BLaER1 (cell line): Measurements from ENCODE around the gene TNFRSF19.

Source experiments
- H3K27ac ChIP-seq: shearing (Covaris generic); formaldehyde crosslinking; 2 replicates; pipeline ENCODE4 v1.8.1; 2022
- H3K27me3 ChIP-seq: shearing (Covaris generic); formaldehyde crosslinking; 2 replicates; pipeline ENCODE4 v1.8.1; 2022
- H3K36me3 ChIP-seq: shearing (Covaris generic); formaldehyde crosslinking; 2 replicates; pipeline ENCODE4 v1.8.1; 2022
- H3K4me1 ChIP-seq: shearing (Covaris generic); formaldehyde crosslinking; 2 replicates; pipeline ENCODE4 v1.8.1; 2022
- H3K4me2 ChIP-seq: shearing (Covaris generic); formaldehyde crosslinking; 2 replicates; pipeline ENCODE4 v1.8.1; 2022
- H3K4me3 ChIP-seq: shearing (Covaris generic); formaldehyde crosslinking; 2 replicates; pipeline ENCODE4 v1.8.1; 2022
- H3K9ac ChIP-seq: shearing (Covaris generic); formaldehyde crosslinking; 2 replicates; pipeline ENCODE4 v1.8.1; 2022
- H3K9me3 ChIP-seq: shearing (Covaris generic); formaldehyde crosslinking; 2 replicates; pipeline ENCODE4 v1.8.1; 2022
- H4K20me1 ChIP-seq: shearing (Covaris generic); formaldehyde crosslinking; 2 replicates; pipeline ENCODE4 v1.8.1; 2022
- Cebpa-rat ChIP-seq: shearing (Covaris generic); IDR thresholded peaks from 2 replicates; pipeline ENCODE4 v1.8.1; 2022

TNFRSF19 gene

DNA sequence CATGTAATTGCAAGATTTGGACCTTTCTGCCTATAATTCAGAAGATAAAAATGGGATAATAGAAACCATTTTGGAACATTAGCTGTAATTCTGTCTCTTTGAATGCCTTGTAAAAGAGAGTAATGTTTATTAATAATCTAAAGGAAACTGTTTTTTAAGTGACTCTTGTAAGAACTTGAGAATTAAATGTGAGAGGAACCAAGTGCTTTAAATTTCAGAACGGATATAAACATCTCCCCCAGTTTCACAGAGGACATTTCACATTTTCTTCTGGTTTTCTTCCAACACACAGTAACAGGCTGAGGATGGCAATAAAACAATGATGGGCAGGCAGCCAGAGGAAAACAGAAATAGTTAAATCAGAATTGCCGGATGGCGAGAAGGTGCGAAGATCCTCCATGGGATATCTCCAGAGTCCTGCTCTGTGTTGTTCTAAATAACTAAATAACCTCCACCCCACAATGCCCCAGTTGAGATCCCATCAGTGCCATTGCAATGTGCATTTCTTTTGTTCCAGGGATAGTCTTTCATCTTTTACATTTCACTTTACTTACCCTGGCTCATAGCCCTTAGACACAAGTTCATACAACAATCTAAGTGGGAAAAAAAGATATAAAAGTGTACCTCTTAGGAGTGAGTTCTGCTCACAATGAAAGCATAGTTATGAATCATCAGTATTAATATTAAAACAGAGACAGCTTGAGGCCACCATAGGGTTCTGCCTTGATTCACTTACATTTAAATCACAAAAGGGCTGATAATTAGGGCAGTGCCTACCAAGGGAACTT is 73.3 kb downstream of the TNFRSF19 start:
- Histone ChIP-seq H3K27me3 (no peaks in the 10 kb centered on the region), H3K27ac (no peak overlapping the region), H3K4me2 (no peak overlapping the region), H3K9me3 (no peaks in the 10 kb centered on the region), H3K4me3 (no peak overlapping the region), H3K9ac (no peak overlapping the region), H3K36me3 (no peaks in the 10 kb centered on the region), H4K20me1 (no peaks in the 10 kb centered on the region), H3K4me1 (peaks cover 4% of the 10 kb centered on the region)
- TF ChIP-seq Cebpa-rat: no peak

DNA sequence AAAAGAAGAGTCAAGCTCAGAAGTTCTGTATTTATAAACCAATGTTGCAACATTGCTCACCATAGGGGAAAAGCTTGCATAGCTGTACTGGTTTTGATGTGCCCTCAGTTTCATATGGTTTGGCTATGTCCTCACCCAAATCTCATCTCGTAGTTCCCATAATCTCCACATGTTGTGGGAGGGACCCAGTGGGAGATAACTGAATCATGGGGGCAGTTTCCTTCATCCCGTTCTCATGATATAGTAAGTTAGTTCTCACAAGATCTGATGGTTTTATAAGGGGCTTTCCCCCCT is 73.9 kb downstream of the TNFRSF19 start:
- Histone ChIP-seq H3K27ac (no peak overlapping the region), H3K9ac (no peak overlapping the region), H3K36me3 (no peaks in the 10 kb centered on the region), H3K4me1 (no peaks in the 10 kb centered on the region), H4K20me1 (no peaks in the 10 kb centered on the region), H3K9me3 (no peaks in the 10 kb centered on the region), H3K4me2 (no peak overlapping the region), H3K27me3 (no peaks in the 10 kb centered on the region), H3K4me3 (no peak overlapping the region)
- TF ChIP-seq Cebpa-rat: no peak

DNA sequence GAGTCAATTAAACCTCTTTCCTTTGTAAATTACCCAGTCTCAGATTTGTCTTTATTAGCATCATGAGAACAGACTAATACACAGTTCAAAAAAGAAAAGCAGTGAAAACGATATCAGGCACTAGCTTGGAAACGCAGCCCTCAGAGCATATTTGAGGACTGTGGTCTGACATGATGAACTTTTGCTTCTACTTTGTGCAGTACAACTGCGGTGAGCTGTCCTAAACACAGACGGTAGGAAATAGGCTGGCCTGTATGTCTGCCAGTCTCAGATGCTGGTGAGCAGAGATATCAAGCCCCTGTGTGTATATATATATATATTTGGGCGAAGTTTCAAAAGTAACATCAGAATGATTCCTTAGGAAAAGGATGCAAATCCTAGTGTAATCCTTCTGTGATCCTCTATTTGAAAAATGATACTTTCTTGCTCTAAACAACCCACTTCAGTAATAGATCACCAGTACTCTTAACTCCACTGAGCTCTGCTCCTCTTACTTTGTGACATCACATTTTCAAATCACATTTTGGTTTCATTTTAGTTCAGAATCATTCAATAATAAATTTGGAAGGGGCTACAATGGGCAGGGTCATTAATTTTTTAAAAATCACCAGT is 74.4 kb downstream of the TNFRSF19 start:
- Histone ChIP-seq H3K4me3 (no peak overlapping the region), H3K36me3 (no peaks in the 10 kb centered on the region), H3K4me1 (no peaks in the 10 kb centered on the region), H3K4me2 (no peak overlapping the region), H3K9me3 (no peaks in the 10 kb centered on the region), H3K27me3 (no peaks in the 10 kb centered on the region), H3K9ac (no peak overlapping the region), H4K20me1 (no peaks in the 10 kb centered on the region), H3K27ac (no peak overlapping the region)
- no peak for TF ChIP-seq Cebpa-rat

DNA sequence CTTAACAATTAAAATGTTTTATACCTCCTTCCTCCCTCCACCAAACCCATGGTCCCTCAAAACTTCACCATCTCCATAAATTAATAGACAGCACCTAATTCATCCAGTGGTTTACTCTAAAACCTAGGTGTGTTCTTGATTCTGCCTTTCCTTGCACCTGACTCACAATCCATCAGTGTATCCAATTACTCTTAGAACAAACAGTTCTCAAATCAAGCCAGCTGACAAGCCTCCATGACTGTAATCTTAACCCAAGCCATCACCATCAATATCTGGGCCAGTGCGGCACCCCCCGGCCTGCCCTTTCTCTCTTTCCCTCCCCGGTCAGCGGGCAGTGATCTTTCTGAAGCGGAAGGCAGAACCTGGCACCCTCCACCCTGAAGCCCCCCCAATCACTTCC is 75.6 kb downstream of the TNFRSF19 start:
- Histone ChIP-seq H3K4me1 (no peaks in the 10 kb centered on the region), H3K9ac (no peak overlapping the region), H3K27me3 (no peaks in the 10 kb centered on the region), H3K4me3 (no peak overlapping the region), H3K4me2 (no peak overlapping the region), H3K9me3 (no peaks in the 10 kb centered on the region), H4K20me1 (no peaks in the 10 kb centered on the region), H3K36me3 (no peaks in the 10 kb centered on the region), H3K27ac (no peak overlapping the region)
- TF ChIP-seq Cebpa-rat: no peak

DNA sequence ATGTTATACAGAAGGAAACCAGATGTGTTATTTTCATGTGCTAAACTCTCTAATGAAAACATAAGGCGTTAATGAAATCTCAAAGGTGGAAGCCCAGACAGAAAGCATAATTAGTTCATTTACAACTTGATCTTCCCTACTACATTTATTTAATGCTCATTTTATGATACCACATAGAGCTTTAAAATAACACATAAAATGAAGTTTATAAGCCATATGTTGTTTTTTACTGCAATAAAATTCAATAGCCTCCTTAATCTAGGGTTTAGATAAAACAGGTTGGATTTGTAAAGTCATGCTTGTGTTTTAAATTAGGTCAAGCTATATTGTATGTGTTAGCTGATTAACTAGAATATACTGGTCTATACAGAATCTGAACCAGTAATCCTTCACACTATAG is 81.2 kb downstream of the TNFRSF19 start:
- no peak for TF ChIP-seq Cebpa-rat
- Histone ChIP-seq H3K27me3 (no peaks in the 10 kb centered on the region), H3K36me3 (no peaks in the 10 kb centered on the region), H4K20me1 (no peaks in the 10 kb centered on the region), H3K27ac (no peak overlapping the region), H3K9ac (no peak overlapping the region), H3K4me3 (no peak overlapping the region), H3K4me2 (no peak overlapping the region), H3K9me3 (no peaks in the 10 kb centered on the region), H3K4me1 (no peaks in the 10 kb centered on the region)

DNA sequence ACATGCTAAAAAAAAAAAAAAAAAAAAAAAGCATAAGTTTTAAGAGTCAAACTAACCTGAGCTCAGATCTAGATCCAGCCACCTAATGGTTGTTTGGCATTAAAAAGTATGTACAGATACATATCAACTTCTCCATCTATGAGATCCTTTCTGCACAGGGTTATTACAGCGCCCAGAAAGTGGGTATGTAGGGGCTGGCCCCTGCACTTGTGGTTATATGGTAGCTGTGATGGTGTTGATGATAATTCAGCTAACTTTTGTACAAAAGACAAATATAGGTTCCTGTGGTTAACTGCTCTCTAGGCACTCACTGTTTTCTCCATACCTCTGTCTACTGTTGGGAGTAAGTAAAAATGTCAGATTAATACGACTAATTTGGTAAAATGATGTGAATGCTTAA is 81.7 kb downstream of the TNFRSF19 start:
- no peak for TF ChIP-seq Cebpa-rat

DNA sequence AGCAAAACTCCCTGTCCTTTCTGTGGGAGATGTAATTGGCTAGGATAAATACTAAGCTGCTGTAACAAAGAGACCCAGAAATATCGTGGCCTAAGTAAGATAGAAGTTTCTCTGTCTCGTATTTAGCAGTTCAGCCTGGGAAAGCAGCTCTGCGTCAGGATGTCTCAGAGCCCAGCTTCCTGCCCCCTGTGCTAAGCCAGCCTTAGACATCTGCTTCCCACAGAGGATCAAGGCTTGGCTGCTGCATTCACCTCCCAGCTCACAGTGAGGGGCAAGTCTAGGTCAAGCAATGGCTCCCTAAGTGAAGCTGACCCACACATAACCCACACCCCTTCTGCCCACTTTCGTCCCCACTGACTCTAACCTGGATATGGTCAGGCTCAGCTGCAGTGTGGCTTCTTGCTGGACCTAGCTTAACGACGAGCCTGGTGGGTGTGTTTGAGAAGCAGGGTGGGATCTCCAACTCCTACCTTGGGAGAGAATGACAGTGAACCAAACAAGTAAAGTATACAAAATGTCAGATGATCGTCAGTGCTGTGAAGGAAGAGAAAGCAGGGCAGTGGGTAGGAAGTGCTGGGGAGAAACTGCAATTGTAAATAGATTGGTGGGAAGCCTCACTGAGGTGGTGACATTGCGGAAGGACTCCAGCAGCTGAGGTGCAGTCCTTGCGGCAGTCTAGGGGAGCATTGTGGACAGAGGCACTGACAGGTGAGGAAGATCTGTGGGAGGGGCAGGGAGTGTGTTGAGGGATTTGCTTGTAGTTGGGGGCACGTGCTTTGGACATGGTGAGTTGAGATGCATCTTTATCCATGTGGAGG is 82.9 kb downstream of the TNFRSF19 start:
- Histone ChIP-seq H3K9me3 (no peaks in the 10 kb centered on the region), H4K20me1 (no peaks in the 10 kb centered on the region), H3K4me1 (no peaks in the 10 kb centered on the region), H3K27me3 (no peaks in the 10 kb centered on the region), H3K9ac (no peak overlapping the region), H3K4me2 (no peak overlapping the region), H3K27ac (no peak overlapping the region), H3K36me3 (no peaks in the 10 kb centered on the region), H3K4me3 (no peak overlapping the region)
- no peak for TF ChIP-seq Cebpa-rat

More for the DNA sequence above, 81.7 kb downstream of the TNFRSF19 start:
- Histone ChIP-seq H3K27ac (no peak overlapping the region), H3K9me3 (no peaks in the 10 kb centered on the region), H3K36me3 (no peaks in the 10 kb centered on the region), H3K4me1 (no peaks in the 10 kb centered on the region), H3K9ac (no peak overlapping the region), H4K20me1 (no peaks in the 10 kb centered on the region), H3K27me3 (no peaks in the 10 kb centered on the region), H3K4me3 (no peak overlapping the region), H3K4me2 (no peak overlapping the region)

DNA sequence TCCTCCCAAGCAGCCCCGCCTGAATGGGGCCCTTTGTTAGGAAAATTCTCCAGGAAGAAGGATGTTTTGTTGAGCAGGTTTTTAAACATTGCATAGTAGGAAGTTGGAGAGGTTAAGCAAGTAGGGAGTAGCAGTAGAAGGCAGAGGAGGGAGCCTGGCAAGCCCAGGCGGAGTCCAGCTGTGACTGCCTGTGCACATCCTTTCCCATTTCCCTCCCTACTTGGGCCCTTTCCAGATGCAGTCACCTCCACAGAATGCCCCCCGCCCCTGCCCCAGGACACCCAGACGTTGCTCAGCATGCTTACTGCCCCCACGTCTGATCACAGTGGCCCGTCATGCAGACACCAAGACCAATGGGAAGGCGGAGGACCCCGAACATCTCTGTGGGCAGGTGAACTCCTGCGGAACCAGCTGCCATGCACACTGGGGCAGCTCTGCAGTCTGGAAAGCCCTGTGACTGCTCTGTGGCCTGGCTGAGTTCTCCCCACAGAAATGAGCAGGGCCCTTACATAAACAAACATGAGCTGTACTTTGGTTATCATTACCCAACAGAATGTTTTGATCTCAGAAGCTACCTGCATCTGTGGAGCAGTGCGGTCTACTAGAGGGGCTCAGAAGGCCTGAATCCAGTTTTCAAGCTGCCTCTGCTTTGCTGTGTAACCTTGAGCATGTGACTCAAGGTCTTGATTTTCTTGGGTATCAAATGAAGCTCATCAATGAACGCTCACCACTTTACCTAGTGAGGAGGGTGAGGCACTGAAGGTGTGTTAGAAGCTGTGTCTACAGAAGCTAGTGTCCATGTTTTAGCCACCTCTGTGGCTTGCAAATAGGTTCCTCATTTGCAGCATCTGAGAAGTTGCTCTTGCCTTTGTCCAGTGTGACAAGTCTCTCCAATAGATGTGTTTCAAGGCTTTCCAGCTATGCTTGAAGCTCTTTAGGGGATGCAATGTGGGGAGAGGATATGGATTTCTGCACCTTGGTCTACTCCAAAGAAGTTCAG is 84.2 kb downstream of the TNFRSF19 start:
- Histone ChIP-seq H3K4me2 (no peak overlapping the region), H3K9ac (no peak overlapping the region), H3K9me3 (no peaks in the 10 kb centered on the region), H3K4me3 (no peak overlapping the region), H4K20me1 (no peaks in the 10 kb centered on the region), H3K4me1 (no peaks in the 10 kb centered on the region), H3K27me3 (no peaks in the 10 kb centered on the region), H3K27ac (no peak overlapping the region), H3K36me3 (no peaks in the 10 kb centered on the region)
- no peak for TF ChIP-seq Cebpa-rat

DNA sequence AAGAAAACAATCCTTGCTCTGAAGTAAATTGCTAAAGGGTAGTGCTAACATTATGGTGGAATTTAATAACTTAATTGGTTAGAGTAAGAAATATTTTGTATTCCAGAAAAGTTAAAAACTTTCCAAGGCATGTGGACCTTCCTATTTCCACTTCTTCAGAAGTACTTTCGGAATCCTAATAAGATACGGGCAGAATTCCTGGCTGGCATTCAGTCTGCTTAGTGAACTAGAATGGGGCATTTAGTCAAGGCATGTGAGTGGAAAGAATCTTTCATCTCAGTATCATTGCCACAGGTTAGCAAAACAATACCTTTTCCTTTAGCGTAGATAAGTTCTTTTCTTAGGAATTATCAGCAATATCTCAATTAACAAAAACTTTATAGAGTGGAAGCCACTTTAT is 85.1 kb downstream of the TNFRSF19 start:
- no peaks in the 10 kb centered on the region for H3K4me1 ChIP-seq
- H3K36me3 ChIP-seq: no peaks in the 10 kb centered on the region
- no peaks in the 10 kb centered on the region for H4K20me1 ChIP-seq
- no peak overlapping the region for H3K27ac ChIP-seq
- H3K4me2 ChIP-seq: no peak overlapping the region
- no peak overlapping the region for H3K4me3 ChIP-seq
- no peaks in the 10 kb centered on the region for H3K9me3 ChIP-seq
- no peak for TF ChIP-seq Cebpa-rat
- H3K27me3 ChIP-seq: no peaks in the 10 kb centered on the region
- no peak overlapping the region for H3K9ac ChIP-seq
